SK-N-MC (cell line): ENCODE data around the gene PRIM2.
"Not testable (repeated sequence)": the region's sequence is repeated elsewhere in the genome, so short reads cannot be mapped to it uniquely, and the experiment has no call there.

Source experiments
- EZH2 ChIP-seq: fragments of 200-600 bp; sonication (generic); IDR thresholded peaks from one replicate; pipeline ENCODE4 v1.6.1; 2017; ENCODE audit warnings: antibody characterized with exemption
- FOXP2 ChIP-seq: optimal IDR thresholded peaks from 2 replicates; pipeline ENCODE3; 2011; ENCODE audit warnings: mild to moderate bottlenecking, moderate library complexity; ENCODE audit not compliant: insufficient read depth; ENCODE audit errors: extremely low read length, control extremely low read depth
- POLR2AphosphoS5 ChIP-seq: IDR thresholded peaks from 2 replicates; pipeline ENCODE4 v1.6.1; 2012; ENCODE audit warnings: mild to moderate bottlenecking, low read depth, low read length, borderline replicate concordance

DNA sequence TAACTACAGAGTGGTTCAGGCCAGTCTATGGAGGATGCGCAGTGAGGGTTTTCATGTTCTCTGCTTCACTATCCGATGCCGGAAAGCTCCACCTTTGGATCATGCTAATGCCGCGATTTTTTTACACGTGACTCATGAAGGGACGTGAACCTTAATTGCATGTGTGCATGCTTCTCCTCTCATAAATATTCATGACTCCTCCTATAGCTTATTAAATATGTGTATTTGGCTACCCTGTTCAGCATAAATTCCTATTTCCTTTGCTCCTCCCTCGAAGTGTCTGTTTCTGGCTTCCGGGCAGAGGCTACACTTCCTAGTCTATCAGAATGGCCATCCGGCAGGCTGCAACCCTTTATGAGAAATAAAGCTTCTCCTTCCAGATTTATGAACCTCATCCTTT, 185.0 kb downstream of the PRIM2 start:
- TF ChIP-seq POLR2AphosphoS5, EZH2, FOXP2: not testable (repeated sequence)
